Measurements from ENCODE around the gene LOXHD1. TPM values are rescaled to one million over a fixed set of nuclear protein-coding genes. Genes with fewer than 3 reads are reported as not detected.

LOXHD1 gene
- total and polyA plus RNA-seq, 2 donors (not counting 1 experiment from before 2014, with no cell fraction given) = not detected

DNA sequence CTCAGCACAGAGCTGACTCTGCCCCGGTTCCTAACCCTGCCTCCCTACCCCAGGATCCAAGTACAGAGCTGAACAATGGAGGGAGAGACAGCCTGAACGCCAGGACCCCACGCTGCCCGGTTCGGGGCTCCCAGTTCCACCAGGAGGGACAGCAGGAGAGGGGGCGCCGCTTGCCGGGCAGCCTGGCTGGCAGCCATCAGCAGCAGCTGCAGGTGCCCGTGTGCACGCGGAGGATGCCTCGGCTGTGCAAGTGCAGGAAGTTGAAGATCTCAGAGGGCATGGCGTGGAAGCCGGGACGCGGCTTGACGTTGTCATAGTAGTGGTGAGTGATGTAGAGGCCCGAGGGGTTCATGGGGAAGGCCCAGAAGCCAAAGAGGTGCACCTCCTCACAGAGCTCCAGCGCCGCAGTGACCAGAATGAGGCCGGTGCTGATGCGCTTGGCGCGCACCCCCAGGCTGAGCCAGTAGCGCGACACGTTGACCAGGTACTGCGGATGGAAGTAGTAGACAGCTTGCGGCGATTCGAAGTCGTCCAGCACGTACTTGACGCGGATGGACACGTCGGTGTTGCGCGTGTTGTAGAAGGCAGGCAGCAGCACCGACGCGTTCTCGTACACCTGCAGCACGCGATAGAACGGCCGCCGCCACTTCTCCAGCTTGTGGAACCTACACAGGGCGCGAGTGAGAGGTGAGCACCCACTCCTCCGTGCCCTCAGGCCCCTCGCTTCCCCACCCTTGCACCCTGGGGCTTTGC lies 23.0 kb upstream of the LOXHD1 start:
- intact Hi-C loops (cut with micrococcal nuclease) = no loop called here
- Histone ChIP-seq H3K4me1 (ENCODE audit: control insufficient read depth in 2 of 2, insufficient read depth in 2 of 2, low read length in 2 of 2) (no peaks in the 10 kb centered on the region), H3K4me2 (replicated peaks; ENCODE audit: low read depth, low read length, poor library complexity, severe bottlenecking) (no peak overlapping the region), H3K9me3 (ENCODE audit: control extremely low read depth in 1 of 3, control insufficient read depth in 2 of 3, insufficient read depth in 1 of 3, low read length in 2 of 3) (no peaks in the 10 kb centered on the region), H3K79me2 (ENCODE audit: control insufficient read depth, insufficient read depth, low read length) (no peaks in the 10 kb centered on the region), H4K20me1 (ENCODE audit: control insufficient read depth, insufficient read depth, low read length, poor library complexity, severe bottlenecking) (no peaks in the 10 kb centered on the region), H3K27me3 (replicated peaks in 1 of 4; ENCODE audit: control extremely low read depth in 1 of 4, control insufficient read depth in 3 of 4, insufficient read depth in 4 of 4, low read length in 3 of 4) (no peaks in the 10 kb centered on the region), H3K9ac (ENCODE audit: low read length) (no peak overlapping the region), H3K4me3 (ENCODE audit: control extremely low read depth in 1 of 5, extremely low read depth in 1 of 5, insufficient read depth in 1 of 5, low read depth in 2 of 5, low read length in 4 of 5) (no peak overlapping the region), H3K36me3 (replicated peaks in 1 of 2; ENCODE audit: control extremely low read depth in 1 of 2, control insufficient read depth in 1 of 2, extremely low read depth in 1 of 2, insufficient read depth in 2 of 2, low read length in 1 of 2) (no peaks in the 10 kb centered on the region), H3K27ac (ENCODE audit: low read length in 2 of 2) (no peak overlapping the region), H2AFZ (ENCODE audit: insufficient read depth, low read depth, low read length, poor library complexity, severe bottlenecking) (no peak overlapping the region)
- Mint-ChIP-seq H3K4me1 (no peaks in the 10 kb centered on the region), H3K27me3 (peaks cover 5% of the 10 kb centered on the region), H3K9me3 (ENCODE audit: insufficient read depth) (no peaks in the 10 kb centered on the region), H3K4me3 (no peak overlapping the region), H3K27ac (no peak overlapping the region)
- TF ChIP-seq, protein P1, sequence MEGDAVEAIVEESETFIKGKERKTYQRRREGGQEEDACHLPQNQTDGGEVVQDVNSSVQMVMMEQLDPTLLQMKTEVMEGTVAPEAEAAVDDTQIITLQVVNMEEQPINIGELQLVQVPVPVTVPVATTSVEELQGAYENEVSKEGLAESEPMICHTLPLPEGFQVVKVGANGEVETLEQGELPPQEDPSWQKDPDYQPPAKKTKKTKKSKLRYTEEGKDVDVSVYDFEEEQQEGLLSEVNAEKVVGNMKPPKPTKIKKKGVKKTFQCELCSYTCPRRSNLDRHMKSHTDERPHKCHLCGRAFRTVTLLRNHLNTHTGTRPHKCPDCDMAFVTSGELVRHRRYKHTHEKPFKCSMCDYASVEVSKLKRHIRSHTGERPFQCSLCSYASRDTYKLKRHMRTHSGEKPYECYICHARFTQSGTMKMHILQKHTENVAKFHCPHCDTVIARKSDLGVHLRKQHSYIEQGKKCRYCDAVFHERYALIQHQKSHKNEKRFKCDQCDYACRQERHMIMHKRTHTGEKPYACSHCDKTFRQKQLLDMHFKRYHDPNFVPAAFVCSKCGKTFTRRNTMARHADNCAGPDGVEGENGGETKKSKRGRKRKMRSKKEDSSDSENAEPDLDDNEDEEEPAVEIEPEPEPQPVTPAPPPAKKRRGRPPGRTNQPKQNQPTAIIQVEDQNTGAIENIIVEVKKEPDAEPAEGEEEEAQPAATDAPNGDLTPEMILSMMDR (IDR thresholded peaks at IDR 0.05) = no peak
- no peak for TF ChIP-seq EZH2 (IDR thresholded peaks at IDR 0.05; ENCODE audit: borderline replicate concordance, insufficient read depth, low read depth, low read length, poor library complexity, severe bottlenecking)
- ATAC-seq (ENCODE audit: low read depth) (no peak), DNase-seq (no peak)
- WGBS (ENCODE audit: insufficient coverage) = 94% methylated on average over 50 of the region's 52 CpGs
- POLR2A ChIA-PET = no interaction called here
- CTCF ChIA-PET = no interaction called here

DNA sequence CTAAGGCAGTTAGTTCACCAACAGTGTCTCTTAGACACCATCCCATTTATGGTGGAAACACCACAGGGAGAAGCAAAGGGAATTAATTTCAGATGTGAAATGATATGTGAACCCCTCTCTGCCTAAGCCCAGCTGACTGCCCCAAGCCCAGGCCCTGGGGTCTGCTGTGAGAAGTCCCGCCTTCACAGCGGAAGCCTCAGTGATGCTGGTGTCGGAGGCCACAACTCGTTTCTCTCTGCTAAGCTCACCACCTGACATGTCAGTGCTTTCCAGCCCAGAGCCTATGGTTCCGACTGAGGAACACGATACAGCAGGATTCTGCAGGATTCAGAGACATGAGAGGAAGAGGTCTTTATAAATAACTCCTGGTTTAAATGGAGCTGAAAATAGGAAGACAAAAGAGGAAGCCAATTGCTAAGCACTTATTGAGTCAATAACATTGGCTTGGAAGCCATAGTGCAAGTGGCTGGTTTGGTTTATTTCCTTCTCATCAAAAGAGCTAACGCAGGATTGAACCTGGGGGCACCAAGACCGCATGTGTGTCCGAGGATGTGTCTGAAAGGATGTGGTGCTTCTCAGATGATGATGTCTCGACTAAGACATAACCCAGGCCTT lies 21.9 kb upstream of the LOXHD1 start:
- CTCF ChIA-PET = no interaction called here

More for the DNA sequence above, 21.9 kb upstream of the LOXHD1 start:
- H3K79me2 ChIP-seq (ENCODE audit: control insufficient read depth, insufficient read depth, low read length) = no peaks in the 10 kb centered on the region
- POLR2A ChIA-PET = no interaction called here
- Mint-ChIP-seq H3K4me1 (no peaks in the 10 kb centered on the region), H3K27me3 (peaks cover 15% of the 10 kb centered on the region), H3K4me3 (no peak overlapping the region), H3K9me3 (ENCODE audit: insufficient read depth) (no peaks in the 10 kb centered on the region), H3K27ac (no peak overlapping the region)
- DNase-seq = no peak
- H3K9me3 ChIP-seq (ENCODE audit: control extremely low read depth in 1 of 3, control insufficient read depth in 2 of 3, insufficient read depth in 1 of 3, low read length in 2 of 3) = no peaks in the 10 kb centered on the region
- H3K4me3 ChIP-seq (ENCODE audit: control extremely low read depth in 1 of 5, extremely low read depth in 1 of 5, insufficient read depth in 1 of 5, low read depth in 2 of 5, low read length in 4 of 5) = no peak overlapping the region
- no peak overlapping the region for H3K27ac ChIP-seq (ENCODE audit: low read length in 2 of 2)
- H4K20me1 ChIP-seq (ENCODE audit: control insufficient read depth, insufficient read depth, low read length, poor library complexity, severe bottlenecking) = no peaks in the 10 kb centered on the region
- WGBS (ENCODE audit: insufficient coverage) = 92% methylated on average over 6 of the region's 10 CpGs
- H3K27me3 ChIP-seq (replicated peaks in 1 of 4; ENCODE audit: control extremely low read depth in 1 of 4, control insufficient read depth in 3 of 4, insufficient read depth in 4 of 4, low read length in 3 of 4) = no peaks in the 10 kb centered on the region
- no peak for TF ChIP-seq EZH2 (IDR thresholded peaks at IDR 0.05; ENCODE audit: borderline replicate concordance, insufficient read depth, low read depth, low read length, poor library complexity, severe bottlenecking)
- TF ChIP-seq, protein P1 (IDR thresholded peaks at IDR 0.05) = no peak
- H3K9ac ChIP-seq (ENCODE audit: low read length) = no peak overlapping the region
- H3K36me3 ChIP-seq (replicated peaks in 1 of 2; ENCODE audit: control extremely low read depth in 1 of 2, control insufficient read depth in 1 of 2, extremely low read depth in 1 of 2, insufficient read depth in 2 of 2, low read length in 1 of 2) = no peaks in the 10 kb centered on the region
- H3K4me2 ChIP-seq (replicated peaks; ENCODE audit: low read depth, low read length, poor library complexity, severe bottlenecking) = no peak overlapping the region
- H2AFZ ChIP-seq (ENCODE audit: insufficient read depth, low read depth, low read length, poor library complexity, severe bottlenecking) = no peak overlapping the region
- ATAC-seq (ENCODE audit: low read depth) = no peak
- no peaks in the 10 kb centered on the region for H3K4me1 ChIP-seq (ENCODE audit: control insufficient read depth in 2 of 2, insufficient read depth in 2 of 2, low read length in 2 of 2)
- intact Hi-C loops (cut with micrococcal nuclease) = no loop called here

Data from B cell (primary cell).